ENCODE measurements around the gene C2orf49.

Gene C2orf49

DNA sequence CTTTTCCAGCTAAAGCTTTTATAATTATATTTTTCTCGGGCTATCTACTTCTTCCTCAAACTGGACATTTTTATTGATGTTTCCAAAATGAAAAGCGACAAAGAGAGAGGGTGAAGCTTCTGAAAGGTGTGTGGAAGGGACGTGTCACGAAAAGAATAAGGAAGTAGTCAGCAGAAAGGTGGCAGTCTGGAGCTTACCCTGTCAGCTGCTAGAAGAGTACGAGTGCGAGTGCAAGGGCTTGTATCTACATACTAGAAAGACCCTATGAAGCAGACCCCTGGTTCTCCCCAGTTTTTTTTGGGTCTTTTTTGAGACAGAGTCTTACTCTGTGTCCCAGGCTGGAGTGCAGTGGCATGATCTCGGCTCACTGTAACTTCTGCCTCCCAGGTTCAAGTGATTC, 46.9 kb downstream of the C2orf49 start:
- no peak for FAIRE-seq

DNA sequence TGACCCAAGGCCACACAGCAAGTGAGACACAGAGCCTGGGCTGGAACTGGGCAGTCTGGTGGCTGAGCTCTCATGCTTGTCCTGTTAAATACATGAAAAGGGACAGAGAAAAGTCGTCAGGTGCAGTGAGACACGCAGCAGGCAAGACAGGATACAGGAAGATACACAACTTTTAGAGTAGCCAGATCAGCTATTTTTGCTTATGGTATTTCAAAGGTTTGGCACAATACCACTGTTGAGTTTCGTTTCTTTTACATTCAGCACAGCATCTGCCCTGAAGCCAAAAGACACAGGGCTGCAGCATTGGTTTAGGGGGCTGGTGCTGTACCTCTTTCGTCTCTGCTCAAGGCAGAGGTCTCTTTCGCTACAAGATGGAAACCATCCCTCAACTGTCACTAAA, 47.5 kb downstream of the C2orf49 start:
- no peak for FAIRE-seq

DNA sequence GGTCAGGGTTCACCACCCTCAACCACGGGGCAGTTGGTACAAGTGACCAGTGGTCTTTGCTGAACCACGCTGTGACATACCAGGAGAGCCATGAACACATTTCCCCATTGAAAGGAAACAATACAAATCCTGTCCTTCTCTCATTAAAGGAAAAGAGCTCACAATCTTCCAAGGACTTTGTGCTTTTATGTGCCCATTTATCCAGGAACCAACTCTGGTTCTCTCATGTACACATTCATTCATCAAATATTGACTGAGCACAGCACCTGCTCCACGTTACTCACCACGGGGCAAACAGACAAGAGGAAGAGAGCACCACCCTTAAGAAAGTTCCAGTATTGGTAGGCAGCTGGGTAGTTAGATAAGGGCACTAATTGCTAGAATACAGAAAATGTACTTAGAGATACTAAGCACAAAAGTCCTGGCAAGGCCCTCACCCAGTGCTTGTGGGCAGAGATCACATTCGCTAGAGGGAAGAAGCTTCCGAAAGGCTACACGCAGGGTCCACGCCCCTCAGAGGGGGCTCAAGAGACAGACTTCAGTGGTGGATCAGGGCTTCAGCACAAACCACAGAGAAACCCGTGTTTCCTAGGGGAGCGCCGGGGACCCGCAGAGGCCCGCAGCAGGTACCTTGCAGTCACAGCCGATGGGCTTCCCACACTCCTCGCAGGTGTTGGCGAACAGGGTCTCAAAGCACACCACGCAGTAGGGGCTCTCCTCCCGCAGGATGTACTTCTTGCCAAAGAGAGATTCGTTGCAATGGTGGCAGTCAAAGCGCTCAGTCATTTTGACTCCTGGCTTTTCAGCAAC, 48.6 kb downstream of the C2orf49 start:
- FAIRE-seq, result no peak

DNA sequence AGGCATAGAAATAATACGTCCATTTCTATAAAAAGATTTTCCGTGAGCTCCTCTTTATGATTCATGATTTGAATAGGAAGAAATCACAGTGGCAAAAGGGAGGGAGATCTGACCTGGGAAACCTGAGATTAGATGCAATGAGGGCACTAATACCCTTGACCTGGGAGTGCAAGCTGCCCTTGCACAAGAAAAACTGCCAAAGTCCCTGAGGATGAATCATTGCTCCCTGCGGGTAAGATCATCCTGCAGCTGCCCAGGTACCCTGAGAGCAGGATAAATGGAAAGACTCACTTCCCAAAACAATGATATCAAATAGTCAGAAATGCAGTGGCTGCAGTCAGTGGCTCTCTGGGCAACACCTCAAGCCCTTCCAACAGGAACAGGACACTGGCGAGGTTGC, 49.9 kb downstream of the C2orf49 start:
- no peak for FAIRE-seq

DNA sequence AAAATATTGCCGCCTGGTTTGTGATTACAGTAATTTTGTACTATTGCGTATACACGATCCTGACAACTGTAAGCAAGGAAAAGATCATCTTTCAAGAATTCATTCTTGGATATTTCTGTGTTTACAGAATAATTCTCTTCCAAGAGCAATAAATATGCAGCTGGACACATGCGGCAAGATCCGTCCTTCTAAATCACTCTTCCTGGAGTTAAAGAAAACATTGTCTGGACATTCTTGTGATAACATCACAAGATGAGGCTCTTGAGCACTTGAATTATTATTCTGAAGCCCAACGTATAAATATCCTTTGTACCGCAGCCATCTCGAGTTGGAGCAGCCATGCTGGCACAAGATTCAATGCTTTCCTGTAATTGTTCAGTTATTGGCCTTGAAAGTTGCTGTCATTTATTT, 51.6 kb downstream of the C2orf49 start:
- no peak for FAIRE-seq

DNA sequence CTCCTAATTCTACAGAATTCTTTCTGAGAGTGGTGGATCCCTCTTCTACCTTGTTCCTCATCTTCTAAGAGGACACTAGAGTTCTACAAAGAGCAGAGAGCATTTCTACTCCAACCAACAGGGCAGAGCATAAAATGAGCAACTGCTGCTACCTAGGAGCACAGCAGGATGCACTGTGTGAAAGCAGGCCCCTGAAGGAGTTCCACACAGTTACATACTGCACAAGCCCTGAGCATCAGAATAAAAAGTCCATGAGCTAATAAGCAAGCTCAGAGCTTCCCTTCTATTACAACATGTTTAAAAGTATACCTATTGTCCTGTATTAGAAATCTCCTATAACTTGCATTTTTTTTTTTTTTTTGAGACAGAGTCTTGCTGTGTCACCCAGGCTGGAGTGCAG, 53.1 kb downstream of the C2orf49 start:
- FAIRE-seq, result no peak

DNA sequence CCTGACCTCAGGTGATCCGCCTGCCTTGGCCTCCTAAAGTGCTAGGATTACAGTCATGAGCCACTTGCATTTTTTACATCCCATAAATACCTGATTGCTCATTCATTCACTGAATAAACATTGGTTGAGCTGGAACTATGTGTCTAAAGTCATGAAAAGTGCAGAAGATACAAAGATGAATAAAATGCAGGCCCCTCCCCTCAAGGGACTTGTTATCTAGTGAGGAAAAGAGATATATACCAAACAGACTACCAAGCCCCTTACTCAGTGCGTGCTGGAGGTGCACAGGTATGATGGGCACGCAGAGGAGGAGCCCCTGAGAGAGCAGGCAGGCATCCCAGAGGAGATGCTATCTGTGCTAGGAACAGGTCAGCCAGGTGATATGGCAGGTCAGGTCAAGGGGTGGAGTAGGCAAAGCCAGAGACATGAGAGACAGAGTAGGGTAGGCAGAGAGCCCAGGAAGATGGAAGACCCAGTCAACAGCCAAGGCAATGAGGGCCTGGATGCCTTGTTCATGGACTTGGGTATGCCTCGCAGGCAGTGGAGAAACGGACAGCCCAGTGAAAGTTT, 53.8 kb downstream of the C2orf49 start:
- FAIRE-seq, result no peak

DNA sequence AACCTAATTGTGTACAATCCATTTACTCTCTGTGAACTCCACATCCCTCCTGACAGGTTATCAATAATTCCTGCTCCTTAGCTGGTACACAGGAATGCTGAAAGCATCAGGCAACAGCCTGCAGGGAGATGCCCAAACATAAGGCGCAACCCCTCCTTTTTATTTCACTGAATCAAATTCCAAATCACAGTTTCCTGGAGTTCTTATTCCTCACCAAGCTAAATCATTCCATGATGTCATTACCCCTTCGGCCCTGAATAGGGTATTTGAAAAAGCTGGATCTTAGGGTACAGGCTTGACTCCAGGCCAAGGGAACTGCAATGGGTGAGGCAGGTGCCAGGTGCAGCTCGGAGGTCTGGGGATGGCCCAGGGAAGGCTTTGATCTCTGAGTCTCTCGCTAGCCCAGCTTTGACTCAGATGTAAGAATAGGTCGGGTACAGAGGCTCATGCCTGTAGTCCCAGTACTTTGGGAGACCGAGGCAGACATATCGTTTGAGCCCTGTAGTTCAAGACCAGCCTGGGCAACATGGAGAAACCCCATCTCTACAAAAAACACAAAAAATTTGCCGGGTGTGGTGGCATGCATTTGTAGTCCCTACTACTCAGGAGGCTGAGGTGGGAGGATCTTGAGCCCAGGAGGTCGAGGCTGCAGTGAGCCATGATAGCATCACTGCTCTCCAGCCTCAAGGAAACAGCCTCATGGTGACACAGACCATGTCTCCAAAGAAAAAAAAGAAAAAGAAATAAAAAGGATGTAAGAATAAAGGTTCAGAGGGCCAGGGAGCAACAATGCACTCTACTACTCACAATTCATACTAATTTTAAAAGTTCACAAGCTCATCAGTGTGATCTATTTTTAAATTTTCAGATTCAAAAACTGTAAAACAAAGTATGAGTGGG, 54.7 kb downstream of the C2orf49 start:
- no peak for FAIRE-seq

DNA sequence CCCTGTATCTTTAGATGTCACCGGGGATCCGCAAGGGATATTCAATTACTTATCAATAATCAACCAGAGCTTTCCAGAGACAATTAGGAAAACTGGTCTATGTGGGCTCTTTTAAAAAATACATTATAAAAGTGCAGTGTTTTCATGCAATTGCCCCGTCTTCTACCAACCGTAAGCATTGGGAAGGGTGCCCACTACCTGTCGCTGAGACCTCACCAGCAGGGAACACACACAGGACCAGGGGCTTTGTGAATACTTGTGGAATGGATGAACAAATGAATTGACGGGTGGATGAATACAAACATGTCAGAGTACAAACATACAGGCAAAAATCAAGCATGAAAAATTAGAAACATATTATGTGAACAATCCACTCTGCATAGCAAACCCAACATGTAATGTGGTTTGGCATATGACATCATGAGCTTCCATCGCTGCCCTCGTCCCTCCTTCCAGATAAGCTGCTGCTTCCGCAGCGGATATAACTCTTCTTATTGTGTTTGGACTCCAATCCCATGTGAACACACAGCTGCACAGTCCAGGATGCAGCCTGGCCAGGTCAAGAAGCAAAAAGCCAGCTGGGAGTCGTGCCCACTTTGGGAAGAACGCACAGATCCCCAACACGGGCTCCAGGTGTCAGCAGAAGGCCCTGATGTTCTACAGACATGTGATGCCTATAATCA, 56.2 kb downstream of the C2orf49 start:
- FAIRE-seq, result no peak

DNA sequence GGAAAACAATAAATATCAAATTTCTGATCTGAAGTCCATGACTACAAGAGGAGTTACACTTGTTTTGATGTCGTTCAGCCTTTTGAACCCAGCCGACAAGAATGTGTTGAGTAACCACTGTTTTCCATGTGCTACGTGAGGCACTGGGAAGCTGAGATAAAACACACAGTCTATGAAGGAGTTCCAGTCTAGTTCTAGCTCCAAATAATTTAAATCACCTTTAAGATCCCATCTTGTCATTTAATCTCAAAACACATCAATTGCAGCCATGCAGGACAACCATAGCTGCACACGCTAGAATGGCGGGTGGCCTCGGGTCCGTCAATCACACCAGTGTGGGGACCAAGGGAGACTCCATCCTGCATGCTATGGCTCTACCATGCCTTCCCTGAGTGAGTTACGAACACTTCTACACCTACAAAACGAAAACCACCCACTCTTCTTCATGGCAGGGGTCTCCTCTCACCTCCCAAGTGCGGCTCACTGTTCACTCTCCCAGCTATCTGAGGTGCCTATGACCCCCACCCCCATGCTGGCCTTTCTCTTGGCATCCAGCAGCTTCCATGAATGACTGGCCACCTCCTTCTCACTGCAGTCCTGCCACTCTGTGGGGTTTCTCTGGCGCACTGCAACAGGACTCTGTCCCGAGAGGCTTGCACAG, 57.7 kb downstream of the C2orf49 start:
- no peak for FAIRE-seq

DNA sequence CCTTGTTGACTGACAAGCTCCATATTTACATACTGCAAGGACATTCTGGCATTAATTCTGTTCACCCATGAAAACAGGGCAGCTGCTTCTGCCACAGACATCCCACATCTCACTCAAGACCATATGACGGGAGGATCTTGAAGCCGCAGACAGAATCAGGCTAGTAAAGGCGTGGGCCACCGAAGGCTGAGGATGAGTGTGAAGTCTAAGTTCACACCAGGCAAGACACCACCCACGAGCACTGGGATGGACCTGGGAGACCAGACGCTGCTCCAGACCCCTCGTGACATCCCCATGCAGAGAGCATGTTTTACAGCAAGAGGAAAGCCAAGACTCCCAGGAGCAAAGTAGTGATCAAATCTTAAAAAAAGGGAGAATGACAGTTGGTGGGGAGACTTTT, 58.4 kb downstream of the C2orf49 start:
- FAIRE-seq, result no peak

DNA sequence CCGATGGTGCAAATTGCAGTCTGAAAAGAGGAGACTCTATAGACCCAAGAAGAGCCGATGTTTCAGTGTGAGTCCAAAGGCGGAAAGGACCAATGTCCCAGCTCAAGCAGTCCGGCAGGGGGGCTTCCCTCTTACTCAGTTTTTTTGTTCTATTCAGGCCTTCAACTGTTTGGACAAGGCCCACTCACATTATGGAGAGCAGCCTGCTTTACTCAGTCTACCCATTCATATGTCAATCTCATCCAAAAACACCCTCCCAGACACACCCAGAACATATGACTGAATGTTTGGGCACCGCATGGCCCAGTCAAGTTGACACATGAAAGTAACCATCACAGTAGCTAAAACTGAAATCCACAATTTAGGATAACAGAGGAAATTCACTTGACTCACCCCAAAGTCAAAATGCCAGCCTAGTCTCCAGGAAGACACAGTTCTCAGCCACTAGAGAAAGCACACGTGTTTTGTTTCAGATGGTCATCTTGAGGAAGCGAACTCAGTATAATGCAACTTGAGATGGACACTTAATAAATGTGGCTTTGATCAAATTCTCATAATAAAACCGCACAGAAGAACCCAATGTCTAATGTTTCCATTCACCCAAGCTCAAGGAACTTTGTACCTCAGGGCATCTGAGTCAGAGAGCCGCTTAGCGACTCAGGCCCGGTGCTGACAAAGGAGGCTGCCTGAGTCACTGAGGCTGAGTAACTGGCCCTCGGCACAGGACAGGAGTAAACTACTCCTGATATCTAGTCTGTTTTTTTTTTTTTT, 59.1 kb downstream of the C2orf49 start:
- FAIRE-seq, result no peak

DNA sequence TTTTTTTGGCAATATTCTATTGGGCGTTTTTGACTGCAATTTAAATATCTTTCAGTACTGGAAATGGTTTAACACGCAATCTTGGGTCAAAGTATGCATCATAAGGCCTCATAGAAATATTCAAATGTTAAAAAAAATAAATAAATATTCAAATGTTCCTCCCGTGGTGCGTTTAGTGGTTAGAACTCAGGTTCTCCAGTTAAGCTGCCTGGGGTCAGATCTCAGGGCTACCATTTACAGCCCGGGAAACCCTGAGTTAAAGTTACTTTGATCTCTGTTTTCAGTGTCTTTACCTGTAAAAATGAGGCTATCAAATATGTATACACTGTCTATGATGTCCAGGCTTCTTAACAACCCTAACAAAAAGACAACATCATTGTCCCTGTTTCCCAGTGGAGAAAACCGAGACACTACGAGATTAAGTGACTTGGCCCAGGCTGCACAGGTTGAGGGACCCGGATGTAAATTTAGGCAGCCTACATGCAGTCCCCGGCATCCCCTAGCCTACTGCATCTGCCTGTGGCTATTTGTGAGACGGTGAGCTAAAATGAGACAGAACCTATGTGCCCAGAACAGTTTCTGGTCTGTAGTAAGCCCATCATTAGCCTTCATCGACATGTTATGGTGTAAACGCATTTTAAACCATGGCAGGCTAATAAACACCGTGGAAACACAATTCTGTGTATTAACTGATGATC, 59.8 kb downstream of the C2orf49 start:
- no peak for FAIRE-seq

DNA sequence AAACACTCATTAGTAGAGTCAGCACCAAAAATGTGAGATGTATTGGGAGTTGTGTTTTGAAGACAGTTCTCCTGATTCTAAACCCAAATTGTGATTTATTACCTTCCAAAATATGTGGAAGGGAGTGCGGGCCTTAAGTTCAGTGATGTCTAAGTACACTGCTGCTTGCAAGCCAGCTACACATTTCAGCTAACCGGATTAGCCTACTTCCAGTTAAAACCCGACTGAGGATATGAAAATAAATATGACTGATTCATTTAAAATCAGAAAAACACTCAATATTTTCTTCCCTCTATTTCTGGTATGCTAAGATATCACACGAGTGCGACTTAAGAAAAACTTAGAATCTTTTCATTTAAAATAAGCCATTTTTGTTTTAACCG, 60.6 kb downstream of the C2orf49 start:
- FAIRE-seq, result no peak

DNA sequence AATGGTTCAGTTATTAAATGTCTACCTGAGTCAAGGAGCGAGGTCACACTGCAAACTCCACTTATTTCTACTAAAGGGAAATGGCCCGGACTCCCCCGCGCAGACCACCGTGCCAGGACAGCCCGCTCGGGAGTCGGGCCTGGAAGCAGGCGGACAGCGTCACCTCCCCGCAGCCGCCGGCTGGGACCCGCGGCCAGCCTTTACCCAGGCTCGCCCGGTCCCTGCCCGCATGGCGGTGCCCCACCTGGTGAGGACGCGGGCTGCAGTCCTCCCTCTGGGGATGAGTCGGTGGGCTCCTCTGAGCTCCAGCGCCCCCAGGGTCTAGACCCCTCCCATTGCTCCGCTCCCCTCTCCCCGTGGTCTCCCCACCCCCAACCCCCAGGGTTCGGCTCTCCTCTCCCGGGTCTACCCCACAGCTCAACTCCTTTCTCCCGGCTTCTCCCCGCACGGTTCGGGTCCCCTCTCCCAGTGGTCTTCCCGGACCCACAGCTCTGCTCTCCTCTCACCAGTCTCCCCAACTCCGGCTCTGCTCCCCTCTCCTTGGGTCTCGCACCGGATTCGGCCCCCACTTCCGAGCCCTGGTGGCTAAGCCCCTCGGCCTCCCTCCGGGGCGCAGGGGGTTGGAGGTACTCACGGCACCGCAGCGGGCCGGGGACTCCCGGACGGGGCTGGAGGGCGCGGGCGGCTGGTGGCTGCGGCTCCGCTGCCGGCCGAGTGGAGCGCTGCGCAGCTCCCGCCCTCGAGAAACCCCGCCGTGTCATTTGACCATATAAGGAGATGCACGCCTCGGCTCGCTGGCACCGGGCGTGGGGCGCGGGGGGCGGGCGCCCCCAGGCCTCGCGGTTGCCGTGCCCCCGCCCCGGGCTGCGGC, 61.2 kb downstream of the C2orf49 start, which contains the start of gene FHL2:
Gene FHL2 (minus strand): TSS at position 716 of the 871 bp plus-strand sequence. CDS start 12,535 bp downstream, outside the sequence.
- FAIRE-seq, result no peak

Data from islet of Langerhans (tissue), 1 donor.